Ovary (tissue), 9 donors: ENCODE data around the gene KLHDC7A. TPM values are rescaled to one million over a fixed set of nuclear protein-coding genes. Genes with fewer than 3 reads are reported as not detected.

Experiments used
- DNase-seq, 5 donors: peaks; one replicate each; pipeline ENCODE4 v3.0.0-alpha.2; 2019 to 2020
- H3K27ac ChIP-seq, 2 donors: fragments of 200-600 bp; one replicate each; pipeline versions ENCODE4 v1.5.1 to v1.8.0; 2019 to 2022
- H3K27me3 ChIP-seq: fragments of 200-600 bp; one replicate; pipeline ENCODE4 v1.8.0; 2022
- H3K36me3 ChIP-seq: fragments of 200-600 bp; sonication (generic); one replicate; pipeline ENCODE4 v1.5.1; 2019
- H3K4me1 ChIP-seq: one replicate; pipeline ENCODE4 v1.8.1; 2013; ENCODE audit warnings: mild to moderate bottlenecking, moderate library complexity; ENCODE audit not compliant: insufficient read depth
- H3K4me3 ChIP-seq: fragments of 200-600 bp; sonication (generic); one replicate; pipeline ENCODE4 v1.5.1; 2017
- H3K9me3 ChIP-seq, 2 donors: fragments of 200-600 bp in 1 of 2; sonication (generic) in 1 of 2; one replicate each; pipeline versions ENCODE4 v1.5.1 to v1.8.1; 2013 to 2019; ENCODE audit warnings: mild to moderate bottlenecking in 1 of 2, moderate library complexity in 1 of 2
- EP300 ChIP-seq: sonication (generic); formaldehyde crosslinking; IDR thresholded peaks from one replicate; pipeline ENCODE4 v1.6.1; 2017; ENCODE audit warnings: antibody characterized with exemption
- POLR2A ChIP-seq: fragments of 450-650 bp; IDR thresholded peaks from one replicate; pipeline ENCODE4 v1.6.1; 2017; ENCODE audit warnings: antibody characterized with exemption, mild to moderate bottlenecking, moderate library complexity
- WGBS, 3 donors: extraction: QIAGEN DNeasy Blood & Tissue Kit in 1 of 3; methylation state at CpG; one replicate each; pipeline versions ENCODE4 v1.1.5 to v1.1.7; 2013 to 2017; 5-methylcytosine and 5-hydroxymethylcytosine counted together
- intact Hi-C, 4 donors: fragments of 100-400 bp; cut with DNase I; formaldehyde crosslinking; loops; one replicate each; pipeline versions ENCODE4 v1.11.0 to v1.15.1; 2022 to 2023
- polyA plus RNA-seq, 2 donors: library from polyadenylated mRNA; stranded (reverse); fragments of 200-250 nt in 1 of 2; fragments of 350-450 nt in 1 of 2; fragmentation: Illumina TruSeq in 1 of 2; extraction: RNeasy Lipid Tissue Mini Kit (QIAGEN cat#74804) in 1 of 2; gene quantifications; one replicate each; pipeline ENCODE4 v1.2.3, GENCODE V29; 2013 to 2014
- total RNA-seq, 7 donors: library from RNA; depleted of rRNA in 2 of 7; stranded (reverse); fragments of >200 nt in 2 of 7; fragmentation: NEBNext Ultra II Directional in 3 of 7; extraction: Animal tissue kit (Norgen Biotek cat#: 25700) in 3 of 7; gene quantifications; one replicate each; pipeline versions ENCODE4 v1.1.0 to v1.2.4, GENCODE V29; 2016 to 2023
- TF ChIP-seq, protein P1 (sequence below), 3 donors: fragments of 450-650 bp in 2 of 3; fragments of 200-600 bp in 1 of 3; IDR thresholded peaks; one replicate each; pipeline versions ENCODE4 v1.5.1 to v1.8.0; 2016 to 2022; ENCODE audit warnings: antibody characterized with exemption in 3 of 3, mild to moderate bottlenecking in 1 of 3
- donor health status: DM: no; HTN: no; CAD: no; lungs with moderate emphysema.
- donor health status: DM: no; HTN: no; CAD: no.
- donor health status: Bipolar disorder and iron deficiency.
- donor health status: DM: yes; HTN: yes; CAD: no.
- donor health status: DM: no; HTN: no; CAD: no.
- donor health status: DM: yes; HTN: yes; CAD: no.

The KLHDC7A gene
- total and polyA plus RNA-seq, 9 donors: 0.01 to 0.92 (median 0.36) TPM; not detected in 4

DNA sequence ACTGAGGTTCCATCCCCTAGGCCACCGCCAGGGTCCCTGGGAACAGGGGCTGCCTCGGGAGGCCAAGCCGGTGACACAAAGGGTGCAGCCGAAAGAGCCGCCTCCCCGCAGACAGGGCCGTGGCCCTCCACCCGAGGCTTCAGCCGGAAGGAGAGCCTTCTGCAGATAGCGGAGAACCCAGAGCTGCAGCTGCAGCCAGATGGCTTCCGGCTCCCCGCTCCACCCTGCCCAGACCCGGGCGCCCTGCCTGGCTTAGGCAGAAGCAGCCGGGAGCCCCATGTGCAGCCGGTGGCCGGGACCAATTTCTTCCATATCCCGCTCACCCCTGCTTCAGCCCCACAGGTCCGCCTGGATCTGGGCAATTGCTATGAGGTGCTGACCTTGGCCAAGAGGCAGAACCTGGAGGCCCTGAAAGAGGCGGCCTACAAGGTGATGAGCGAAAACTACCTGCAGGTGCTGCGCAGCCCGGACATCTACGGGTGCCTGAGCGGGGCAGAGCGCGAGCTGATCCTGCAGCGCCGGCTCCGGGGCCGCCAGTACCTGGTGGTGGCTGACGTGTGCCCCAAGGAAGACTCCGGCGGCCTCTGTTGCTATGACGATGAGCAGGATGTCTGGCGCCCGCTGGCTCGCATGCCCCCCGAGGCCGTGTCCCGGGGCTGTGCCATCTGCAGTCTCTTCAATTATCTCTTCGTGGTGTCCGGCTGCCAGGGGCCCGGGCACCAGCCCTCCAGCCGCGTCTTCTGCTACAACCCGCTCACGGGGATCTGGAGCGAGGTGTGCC is 1.4 kb downstream of the KLHDC7A start:
- Histone ChIP-seq H3K9me3 (no peaks in the 10 kb centered on the region), H3K4me1 (no peaks in the 10 kb centered on the region), H3K27ac (no peak overlapping the region), H3K27me3 (no peaks in the 10 kb centered on the region), H3K4me3 (no peak overlapping the region), H3K36me3 (no peaks in the 10 kb centered on the region)
- no peak for DNase-seq
- intact Hi-C loops: no loop called here
- TF ChIP-seq EP300 (no peak), POLR2A (no peak)
- TF ChIP-seq, protein P1, sequence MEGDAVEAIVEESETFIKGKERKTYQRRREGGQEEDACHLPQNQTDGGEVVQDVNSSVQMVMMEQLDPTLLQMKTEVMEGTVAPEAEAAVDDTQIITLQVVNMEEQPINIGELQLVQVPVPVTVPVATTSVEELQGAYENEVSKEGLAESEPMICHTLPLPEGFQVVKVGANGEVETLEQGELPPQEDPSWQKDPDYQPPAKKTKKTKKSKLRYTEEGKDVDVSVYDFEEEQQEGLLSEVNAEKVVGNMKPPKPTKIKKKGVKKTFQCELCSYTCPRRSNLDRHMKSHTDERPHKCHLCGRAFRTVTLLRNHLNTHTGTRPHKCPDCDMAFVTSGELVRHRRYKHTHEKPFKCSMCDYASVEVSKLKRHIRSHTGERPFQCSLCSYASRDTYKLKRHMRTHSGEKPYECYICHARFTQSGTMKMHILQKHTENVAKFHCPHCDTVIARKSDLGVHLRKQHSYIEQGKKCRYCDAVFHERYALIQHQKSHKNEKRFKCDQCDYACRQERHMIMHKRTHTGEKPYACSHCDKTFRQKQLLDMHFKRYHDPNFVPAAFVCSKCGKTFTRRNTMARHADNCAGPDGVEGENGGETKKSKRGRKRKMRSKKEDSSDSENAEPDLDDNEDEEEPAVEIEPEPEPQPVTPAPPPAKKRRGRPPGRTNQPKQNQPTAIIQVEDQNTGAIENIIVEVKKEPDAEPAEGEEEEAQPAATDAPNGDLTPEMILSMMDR (IDR thresholded peaks at IDR 0.05): no peak
- WGBS, 3 donors: 64 to 76% (median 70%) methylated on average over 44 to 49 of the region's 49 CpGs

DNA sequence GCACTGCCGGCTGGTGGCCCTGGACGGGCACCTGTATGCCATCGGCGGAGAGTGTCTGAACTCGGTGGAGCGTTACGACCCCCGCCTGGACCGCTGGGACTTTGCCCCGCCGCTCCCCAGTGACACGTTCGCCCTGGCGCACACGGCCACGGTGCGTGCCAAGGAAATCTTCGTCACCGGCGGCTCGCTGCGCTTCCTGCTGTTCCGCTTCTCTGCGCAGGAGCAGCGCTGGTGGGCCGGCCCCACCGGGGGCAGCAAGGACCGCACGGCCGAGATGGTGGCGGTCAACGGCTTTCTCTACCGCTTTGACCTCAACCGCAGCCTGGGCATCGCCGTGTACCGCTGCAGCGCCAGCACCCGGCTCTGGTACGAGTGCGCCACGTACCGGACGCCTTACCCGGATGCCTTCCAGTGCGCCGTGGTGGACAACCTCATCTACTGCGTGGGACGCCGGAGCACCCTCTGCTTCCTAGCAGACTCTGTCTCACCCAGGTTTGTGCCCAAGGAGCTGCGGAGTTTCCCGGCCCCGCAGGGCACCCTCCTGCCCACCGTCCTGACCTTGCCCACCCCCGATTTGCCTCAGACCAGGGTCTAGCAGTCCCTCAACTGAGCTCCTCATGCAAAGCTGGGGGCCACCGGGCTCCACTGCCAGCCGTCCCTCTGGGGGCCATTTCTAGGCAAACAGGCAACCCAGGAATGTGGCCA is 2.1 kb downstream of the KLHDC7A start:
- H3K9me3 ChIP-seq: no peaks in the 10 kb centered on the region
- H3K4me1 ChIP-seq: no peaks in the 10 kb centered on the region
- no peaks in the 10 kb centered on the region for H3K27me3 ChIP-seq
- H3K4me3 ChIP-seq: no peak overlapping the region
- H3K36me3 ChIP-seq: no peaks in the 10 kb centered on the region
- 96% methylated on average over 50 to 57 of the region's 57 CpGs for WGBS, 3 donors
- intact Hi-C loops: no loop called here
- H3K27ac ChIP-seq: no peak overlapping the region
- TF ChIP-seq EP300: no peak
- TF ChIP-seq POLR2A: no peak
- TF ChIP-seq, protein P1 (IDR thresholded peaks at IDR 0.05): no peak
- DNase-seq: no peak

DNA sequence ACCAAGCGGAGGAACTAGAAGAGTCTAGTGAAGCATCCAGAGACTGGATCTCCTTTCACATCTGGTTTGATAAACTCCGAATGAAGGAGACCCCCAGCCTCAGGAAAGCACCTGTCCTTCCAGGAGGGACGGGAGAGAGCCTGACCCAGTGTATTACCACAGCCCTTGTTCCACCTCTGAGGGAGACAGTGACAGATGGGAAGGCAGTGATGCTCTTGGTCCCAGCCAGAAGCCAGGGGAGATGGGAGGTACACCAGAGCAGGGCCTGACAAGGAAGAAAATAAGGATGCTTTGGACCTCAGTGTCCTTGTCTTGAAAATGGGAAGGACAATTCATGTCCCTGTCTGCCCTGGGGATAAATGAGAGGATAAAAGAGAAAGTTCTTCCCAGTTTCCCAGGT is 3.5 kb downstream of the KLHDC7A start:
- 90 to 95% (median 93%) methylated on average over 3 of the region's 3 CpGs for WGBS, 3 donors
- intact Hi-C loops: no loop called here

DNA sequence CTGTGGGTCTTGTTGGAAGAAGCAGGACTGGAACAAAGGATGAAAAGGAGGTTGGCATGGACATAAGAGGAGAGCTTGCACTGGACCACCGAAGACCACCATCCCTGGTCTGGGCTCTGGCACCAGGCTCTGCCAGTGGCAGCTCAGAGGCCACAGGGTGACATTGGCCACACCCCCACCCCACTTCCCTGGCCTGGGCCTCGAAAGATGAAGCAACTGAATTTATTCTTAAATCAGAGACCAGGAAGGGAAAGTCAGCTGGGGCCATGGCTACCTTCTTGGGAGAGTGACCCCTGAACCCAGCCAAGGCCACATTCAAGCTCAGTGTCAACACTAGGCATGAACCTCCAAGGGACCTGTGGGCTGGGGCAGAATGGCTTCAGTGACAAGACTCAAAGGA is 4.0 kb downstream of the KLHDC7A start:
- no peak for TF ChIP-seq POLR2A
- no peak for TF ChIP-seq EP300
- TF ChIP-seq, protein P1 (IDR thresholded peaks at IDR 0.05): no peak
- Histone ChIP-seq H3K36me3 (no peaks in the 10 kb centered on the region), H3K4me3 (no peak overlapping the region), H3K9me3 (no peaks in the 10 kb centered on the region), H3K27ac (no peak overlapping the region), H3K27me3 (no peaks in the 10 kb centered on the region), H3K4me1 (no peaks in the 10 kb centered on the region)
- WGBS, 3 donors: 79 to 92% (median 82%) methylated on average over 2 of the region's 2 CpGs
- intact Hi-C loops: no loop called here
- no peak for DNase-seq

More for the DNA sequence above, 3.5 kb downstream of the KLHDC7A start:
- Histone ChIP-seq H3K27me3 (no peaks in the 10 kb centered on the region), H3K4me1 (no peaks in the 10 kb centered on the region), H3K4me3 (no peak overlapping the region), H3K36me3 (no peaks in the 10 kb centered on the region), H3K27ac (no peak overlapping the region), H3K9me3 (no peaks in the 10 kb centered on the region)
- no peak for DNase-seq
- no peak for TF ChIP-seq EP300
- TF ChIP-seq, protein P1 (IDR thresholded peaks at IDR 0.05): no peak
- TF ChIP-seq POLR2A: no peak
